ENCODE data around the gene ENPP7.

The ENPP7 gene

GRCh38 chr17:79730769-79731483 is at the start of gene ENPP7:
TSS of gene ENPP7 (plus strand) at chr17:79730943. CDS start at chr17:79731140, 197 bp downstream.
- DNase-seq (ENCODE audit: low read depth in 3 of 3, low spot score in 1 of 3), result no peak

GRCh38 chr17:79681101-79681621 is 49.6 kb upstream of the ENPP7 start:
- no peak for DNase-seq (ENCODE audit: low read depth in 3 of 3, low spot score in 1 of 3)

GRCh38 chr17:79681628-79682261 is 49.0 kb upstream of the ENPP7 start:
- no peak for DNase-seq (ENCODE audit: low read depth in 3 of 3, low spot score in 1 of 3)

GRCh38 chr17:79683365-79683764 is 47.4 kb upstream of the ENPP7 start:
- DNase-seq (ENCODE audit: low read depth in 3 of 3, low spot score in 1 of 3), result no peak

GRCh38 chr17:79684132-79684985 is 46.4 kb upstream of the ENPP7 start:
- DNase-seq (ENCODE audit: low read depth in 3 of 3, low spot score in 1 of 3), result no peak

GRCh38 chr17:79685121-79685520 is 45.6 kb upstream of the ENPP7 start:
- no peak for DNase-seq (ENCODE audit: low read depth in 3 of 3, low spot score in 1 of 3)

- no peak for DNase-seq (ENCODE audit: low read depth in 3 of 3, low spot score in 1 of 3)
Observed at GRCh38 chr17:79686476-79686875, 44.3 kb upstream of the ENPP7 start.

- no peak for DNase-seq (ENCODE audit: low read depth in 3 of 3, low spot score in 1 of 3)
Observed at GRCh38 chr17:79690466-79690865, 40.3 kb upstream of the ENPP7 start.

GRCh38 chr17:79690988-79691836 is 39.5 kb upstream of the ENPP7 start:
- DNase-seq (ENCODE audit: low read depth in 3 of 3, low spot score in 1 of 3), result no peak

- no peak for DNase-seq (ENCODE audit: low read depth in 3 of 3, low spot score in 1 of 3)
Observed at GRCh38 chr17:79691931-79692330, 38.8 kb upstream of the ENPP7 start.

- DNase-seq (ENCODE audit: low read depth in 3 of 3, low spot score in 1 of 3), result no peak
Observed at GRCh38 chr17:79693419-79693818, 37.3 kb upstream of the ENPP7 start.

GRCh38 chr17:79695293-79695790 is 35.4 kb upstream of the ENPP7 start:
- DNase-seq (ENCODE audit: low read depth in 3 of 3, low spot score in 1 of 3), result no peak

GRCh38 chr17:79695797-79696609 is 34.7 kb upstream of the ENPP7 start:
- DNase-seq (ENCODE audit: low read depth in 3 of 3, low spot score in 1 of 3), result no peak

GRCh38 chr17:79696610-79696982 is 34.1 kb upstream of the ENPP7 start:
- DNase-seq (ENCODE audit: low read depth in 3 of 3, low spot score in 1 of 3), result no peak

- DNase-seq (ENCODE audit: low read depth in 3 of 3, low spot score in 1 of 3), result no peak
Observed at GRCh38 chr17:79698146-79698846, 32.4 kb upstream of the ENPP7 start.

GRCh38 chr17:79699386-79700036 is 31.2 kb upstream of the ENPP7 start:
- DNase-seq (ENCODE audit: low read depth in 3 of 3, low spot score in 1 of 3), result no peak

- DNase-seq (ENCODE audit: low read depth in 3 of 3, low spot score in 1 of 3), result no peak
Observed at GRCh38 chr17:79700592-79700991, 30.2 kb upstream of the ENPP7 start.

- DNase-seq (ENCODE audit: low read depth in 3 of 3, low spot score in 1 of 3), result no peak
Observed at GRCh38 chr17:79702034-79702433, 28.7 kb upstream of the ENPP7 start.
